Heart left ventricle (tissue), 13 donors: ENCODE results near the gene RNGTT.

Source experiments
- POLR2A ChIP-seq, 2 donors: fragments of 450-650 bp; IDR thresholded peaks; one replicate each; pipeline ENCODE4 v1.6.1; 2017; ENCODE audit warnings: antibody characterized with exemption in 2 of 2, mild to moderate bottlenecking in 2 of 2, moderate library complexity in 2 of 2
- TF ChIP-seq, protein P1 (sequence below), 12 donors: fragments of 200-600 bp; sonication (generic) in 4 of 12; IDR thresholded peaks; one replicate each; pipeline versions ENCODE4 v1.5.0 to v1.8.0; 2018 to 2022; ENCODE audit warnings: antibody characterized with exemption in 12 of 12, mild to moderate bottlenecking in 5 of 12
- donor health status: ischemic (EF 13 %, LVEDD 7.1; RV severe dilation, severe dysfunction).
- donor health status: DM: no; HTN: yes; CAD: no.
- donor health status: DM: no; HTN: no; CAD: no.
- donor health status: ischemic (EF 25% LVEDD 6.9; RV normal size, moderate dysfunction).
- donor health status: ischemic (EF 25% LVEDD 5.7; RV mildly dilated, moderate dysfunction).
- donor health status: ischemic (EF 35%, LVEDD 5.7; RV mildly dilated, moderate dysfunction).
- donor health status: nonischemic (EF 11% LVEDD 7.7; RV severe dilation, severe dysfunction).
- donor health status: DM: yes; HTN: yes; CAD: no.
- donor health status: PGD.
- donor health status: ischemic (EF 29% LVEDD 5.4; RV normal size, mild dysfunction).
- donor health status: nonischemic (EF 23%, LVEDD 6.1; RV moderate dilation, normal function).

DNA sequence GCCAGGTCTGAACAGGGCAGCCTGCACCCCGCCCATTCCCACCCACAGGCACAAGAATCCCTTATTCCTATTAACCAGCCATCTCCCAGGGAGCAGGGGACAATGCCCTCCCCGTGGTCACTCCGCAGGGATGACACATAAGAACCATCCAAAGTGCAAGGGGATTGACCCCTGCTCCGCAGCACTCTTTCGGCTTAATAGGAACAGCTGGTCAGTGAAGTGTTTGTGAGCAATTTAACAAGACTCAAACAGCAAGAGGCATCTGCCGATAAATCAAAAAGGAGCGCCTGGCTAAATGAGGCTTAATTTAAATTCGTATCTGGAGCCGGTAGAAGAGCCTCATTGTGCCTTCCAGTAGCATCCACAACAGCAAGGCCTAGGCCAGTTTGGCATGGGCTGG is 389.4 kb downstream of the RNGTT start:
- TF ChIP-seq, protein P1, sequence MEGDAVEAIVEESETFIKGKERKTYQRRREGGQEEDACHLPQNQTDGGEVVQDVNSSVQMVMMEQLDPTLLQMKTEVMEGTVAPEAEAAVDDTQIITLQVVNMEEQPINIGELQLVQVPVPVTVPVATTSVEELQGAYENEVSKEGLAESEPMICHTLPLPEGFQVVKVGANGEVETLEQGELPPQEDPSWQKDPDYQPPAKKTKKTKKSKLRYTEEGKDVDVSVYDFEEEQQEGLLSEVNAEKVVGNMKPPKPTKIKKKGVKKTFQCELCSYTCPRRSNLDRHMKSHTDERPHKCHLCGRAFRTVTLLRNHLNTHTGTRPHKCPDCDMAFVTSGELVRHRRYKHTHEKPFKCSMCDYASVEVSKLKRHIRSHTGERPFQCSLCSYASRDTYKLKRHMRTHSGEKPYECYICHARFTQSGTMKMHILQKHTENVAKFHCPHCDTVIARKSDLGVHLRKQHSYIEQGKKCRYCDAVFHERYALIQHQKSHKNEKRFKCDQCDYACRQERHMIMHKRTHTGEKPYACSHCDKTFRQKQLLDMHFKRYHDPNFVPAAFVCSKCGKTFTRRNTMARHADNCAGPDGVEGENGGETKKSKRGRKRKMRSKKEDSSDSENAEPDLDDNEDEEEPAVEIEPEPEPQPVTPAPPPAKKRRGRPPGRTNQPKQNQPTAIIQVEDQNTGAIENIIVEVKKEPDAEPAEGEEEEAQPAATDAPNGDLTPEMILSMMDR (IDR thresholded peaks at IDR 0.05) = no peak
- TF ChIP-seq POLR2A (IDR thresholded peaks at IDR 0.05) = no peak
